SK-N-SH (cell line): Measurements from ENCODE around the gene PLRG1. TPM values are rescaled to one million over a fixed set of nuclear protein-coding genes. Genes with fewer than 3 reads are reported as not detected.

ENCODE experiments used
- CTCF ChIA-PET: fragments of 300-600, 350-600 bp; formaldehyde crosslinking; extraction: SDS; loops from one replicate; lab custom pipeline; 2021; lab: Yijun Ruan, JAX
- POLR2A ChIA-PET: fragments of 350-600 bp; sonication (Branson Sonifier 250); formaldehyde crosslinking; extraction: SDS; loops from one replicate; lab custom pipeline; 2020; ENCODE audit warnings: antibody characterized with exemption, inconsistent platforms; lab: Yijun Ruan, JAX
- DNase-seq: peaks from one replicate; pipeline ENCODE4 v3.0.0; 2012
- H2AFZ ChIP-seq: fragments of 200-600 bp; sonication (generic); 2 replicates; pipeline ENCODE4 v1.8.1; 2016; ENCODE audit warnings: antibody characterized with exemption, mild to moderate bottlenecking, low read depth
- H3F3A ChIP-seq: fragments of 200-600 bp; sonication (generic); replicated peaks from 2 replicates; pipeline ENCODE3; 2016; ENCODE audit warnings: antibody characterized with exemption, mild to moderate bottlenecking; ENCODE audit not compliant: insufficient read depth
- H3K27ac ChIP-seq, 2 experiments: fragments of 200-500 bp in 1 of 2; fragments of 200-600 bp in 1 of 2; sonication (Bioruptor generic) in 1 of 2; sonication (generic), shearing (Covaris generic) in 1 of 2; 2 replicates each; pipeline versions ENCODE4 v1.5.1 to v1.6.1; 2014 to 2016; ENCODE audit warnings: low read depth in 2 of 2, inconsistent platforms in 1 of 2, low read length in 1 of 2, mild to moderate bottlenecking in 1 of 2, mixed read lengths in 1 of 2
- H3K27me3 ChIP-seq: fragments of 200-600 bp; sonication (generic), shearing (Covaris generic); 2 replicates; pipeline ENCODE4 v1.6.1; 2016; ENCODE audit warnings: mixed run types; ENCODE audit not compliant: insufficient read depth
- H3K36me3 ChIP-seq, 2 experiments: fragments of 200-500 bp in 1 of 2; fragments of 200-600 bp in 1 of 2; sonication (Bioruptor generic) in 1 of 2; sonication (generic) in 1 of 2; replicated peaks in 1 of 2; 2 replicates each; pipeline versions ENCODE3 to v1.5.1; 2014 to 2016; ENCODE audit warnings: low read length in 1 of 2, mild to moderate bottlenecking in 1 of 2; ENCODE audit not compliant: insufficient read depth in 2 of 2, control insufficient read depth in 1 of 2
- H3K4me1 ChIP-seq, 2 experiments: fragments of 200-500 bp in 1 of 2; fragments of 200-600 bp in 1 of 2; sonication (Bioruptor generic) in 1 of 2; sonication (generic), shearing (Covaris generic) in 1 of 2; 2 replicates each; pipeline versions ENCODE4 v1.5.1 to v1.6.1; 2014 to 2016; ENCODE audit warnings: low read depth in 1 of 2, low read length in 1 of 2, mixed run types in 1 of 2; ENCODE audit not compliant: insufficient read depth in 2 of 2, control insufficient read depth in 1 of 2
- H3K4me2 ChIP-seq: fragments of 200-600 bp; sonication (generic), shearing (Covaris generic); 2 replicates; pipeline ENCODE4 v1.6.1; 2017; ENCODE audit warnings: mixed run types
- H3K4me3 ChIP-seq, 2 experiments: fragments of 200-500 bp in 1 of 2; fragments of 200-600 bp in 1 of 2; sonication (Bioruptor generic) in 1 of 2; sonication (generic), shearing (Covaris generic) in 1 of 2; 2 replicates each; pipeline versions ENCODE4 v1.5.1 to v1.8.1; 2014 to 2016; ENCODE audit warnings: low read depth in 2 of 2, inconsistent platforms in 1 of 2, low read length in 1 of 2, mild to moderate bottlenecking in 1 of 2, mixed read lengths in 1 of 2, moderate library complexity in 1 of 2
- H3K79me2 ChIP-seq: fragments of 200-600 bp; sonication (generic); 2 replicates; pipeline ENCODE4 v1.8.1; 2017; ENCODE audit warnings: mild to moderate bottlenecking; ENCODE audit not compliant: insufficient read depth
- H3K9ac ChIP-seq: fragments of 200-600 bp; sonication (generic); 2 replicates; pipeline ENCODE4 v1.6.1; 2017; ENCODE audit warnings: mixed run types
- H3K9me2 ChIP-seq: fragments of 200-600 bp; sonication (generic); 2 replicates; pipeline ENCODE4 v1.6.1; 2017; ENCODE audit warnings: mixed run types
- H3K9me3 ChIP-seq: fragments of 200-600 bp; sonication (generic); 2 replicates; pipeline ENCODE4 v1.6.1; 2017; ENCODE audit warnings: mixed run types, mild to moderate bottlenecking, moderate library complexity
- H4K20me1 ChIP-seq: fragments of 200-600 bp; sonication (generic); 2 replicates; pipeline ENCODE4 v1.6.1; 2017; ENCODE audit warnings: mild to moderate bottlenecking, mixed run types; ENCODE audit not compliant: insufficient read depth
- FOSL2 ChIP-seq: IDR thresholded peaks from 2 replicates; pipeline ENCODE4 v1.4.0; 2012; ENCODE audit warnings: low read depth, mild to moderate bottlenecking, moderate library complexity, borderline replicate concordance
- GATA2 ChIP-seq: sonication (generic); formaldehyde crosslinking; IDR thresholded peaks from 2 replicates; pipeline ENCODE4 v1.5.0; 2020; ENCODE audit warnings: mild to moderate bottlenecking, missing genetic modification reagents
- MAX ChIP-seq: IDR thresholded peaks from 2 replicates; pipeline ENCODE4 v1.4.0; 2012; ENCODE audit warnings: low read depth
- REST ChIP-seq: IDR thresholded peaks from 2 replicates; pipeline ENCODE4 v1.6.1; 2012; ENCODE audit warnings: mild to moderate bottlenecking, low read depth, low read length, moderate library complexity
- RXRA ChIP-seq: IDR thresholded peaks from 2 replicates; pipeline ENCODE4 v1.4.0; 2012; ENCODE audit warnings: low read depth, mild to moderate bottlenecking, borderline replicate concordance
- TEAD4 ChIP-seq: IDR thresholded peaks from 2 replicates; pipeline ENCODE4 v1.4.0; 2012; ENCODE audit warnings: mild to moderate bottlenecking, borderline replicate concordance; ENCODE audit not compliant: insufficient read depth
- WGBS: methylation state at CpG from one replicate; pipeline ENCODE4 v1.1.6; 2017; ENCODE audit warnings: low lambda C conversion rate; 5-methylcytosine and 5-hydroxymethylcytosine counted together
- polyA plus RNA-seq, 3 experiments: library from polyadenylated mRNA; depleted of rRNA; stranded (reverse); fragments of >200 nt; gene quantifications; 2 replicates each; pipeline ENCODE4 v1.2.3, GENCODE V29; 2012
- TF ChIP-seq, protein P1 (sequence below): IDR thresholded peaks from 2 replicates; pipeline ENCODE4 v1.4.0; 2012; ENCODE audit warnings: low read depth, borderline replicate concordance
- TF ChIP-seq, protein P2 (sequence below): IDR thresholded peaks from 2 replicates; pipeline ENCODE4 v1.4.0; 2012; ENCODE audit warnings: low read depth, borderline replicate concordance
- TF ChIP-seq, protein P3 (sequence below): fragments of 150-350 bp; IDR thresholded peaks from 2 replicates; pipeline ENCODE4 v1.6.1; 2016; ENCODE audit warnings: mild to moderate bottlenecking, low read depth, low read length

Gene PLRG1
- polyA plus RNA-seq, 1 of the 3 experiments (the other 2 are of a cell fraction), result 64.8 TPM

GRCh38 chr4:154507156-154507555 is 43.0 kb downstream of the PLRG1 start:
- TF ChIP-seq RXRA (no peak), MAX (no peak), GATA2 (CRISPR knock-in tag) (no peak), TEAD4 (no peak), FOSL2 (no peak), REST (no peak)
- TF ChIP-seq, protein P1, sequence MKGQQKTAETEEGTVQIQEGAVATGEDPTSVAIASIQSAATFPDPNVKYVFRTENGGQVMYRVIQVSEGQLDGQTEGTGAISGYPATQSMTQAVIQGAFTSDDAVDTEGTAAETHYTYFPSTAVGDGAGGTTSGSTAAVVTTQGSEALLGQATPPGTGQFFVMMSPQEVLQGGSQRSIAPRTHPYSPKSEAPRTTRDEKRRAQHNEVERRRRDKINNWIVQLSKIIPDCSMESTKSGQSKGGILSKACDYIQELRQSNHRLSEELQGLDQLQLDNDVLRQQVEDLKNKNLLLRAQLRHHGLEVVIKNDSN, result no peak
- TF ChIP-seq, protein P2, sequence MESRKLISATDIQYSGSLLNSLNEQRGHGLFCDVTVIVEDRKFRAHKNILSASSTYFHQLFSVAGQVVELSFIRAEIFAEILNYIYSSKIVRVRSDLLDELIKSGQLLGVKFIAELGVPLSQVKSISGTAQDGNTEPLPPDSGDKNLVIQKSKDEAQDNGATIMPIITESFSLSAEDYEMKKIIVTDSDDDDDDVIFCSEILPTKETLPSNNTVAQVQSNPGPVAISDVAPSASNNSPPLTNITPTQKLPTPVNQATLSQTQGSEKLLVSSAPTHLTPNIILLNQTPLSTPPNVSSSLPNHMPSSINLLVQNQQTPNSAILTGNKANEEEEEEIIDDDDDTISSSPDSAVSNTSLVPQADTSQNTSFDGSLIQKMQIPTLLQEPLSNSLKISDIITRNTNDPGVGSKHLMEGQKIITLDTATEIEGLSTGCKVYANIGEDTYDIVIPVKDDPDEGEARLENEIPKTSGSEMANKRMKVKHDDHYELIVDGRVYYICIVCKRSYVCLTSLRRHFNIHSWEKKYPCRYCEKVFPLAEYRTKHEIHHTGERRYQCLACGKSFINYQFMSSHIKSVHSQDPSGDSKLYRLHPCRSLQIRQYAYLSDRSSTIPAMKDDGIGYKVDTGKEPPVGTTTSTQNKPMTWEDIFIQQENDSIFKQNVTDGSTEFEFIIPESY, result no peak
- TF ChIP-seq, protein P3, sequence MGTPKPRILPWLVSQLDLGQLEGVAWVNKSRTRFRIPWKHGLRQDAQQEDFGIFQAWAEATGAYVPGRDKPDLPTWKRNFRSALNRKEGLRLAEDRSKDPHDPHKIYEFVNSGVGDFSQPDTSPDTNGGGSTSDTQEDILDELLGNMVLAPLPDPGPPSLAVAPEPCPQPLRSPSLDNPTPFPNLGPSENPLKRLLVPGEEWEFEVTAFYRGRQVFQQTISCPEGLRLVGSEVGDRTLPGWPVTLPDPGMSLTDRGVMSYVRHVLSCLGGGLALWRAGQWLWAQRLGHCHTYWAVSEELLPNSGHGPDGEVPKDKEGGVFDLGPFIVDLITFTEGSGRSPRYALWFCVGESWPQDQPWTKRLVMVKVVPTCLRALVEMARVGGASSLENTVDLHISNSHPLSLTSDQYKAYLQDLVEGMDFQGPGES, result no peak
- Histone ChIP-seq H4K20me1 (no peaks in the 10 kb centered on the region), H3K79me2 (no peaks in the 10 kb centered on the region), H2AFZ (no peak overlapping the region), H3K27ac (no peak overlapping the region), H3K9me2 (no peaks in the 10 kb centered on the region), H3K36me3 (no peaks in the 10 kb centered on the region), H3K4me3 (no peak overlapping the region), H3K27me3 (peaks cover 43% of the 10 kb centered on the region; the same call in 1 of the 2 replicates), H3F3A (no peaks in the 10 kb centered on the region), H3K9me3 (no peaks in the 10 kb centered on the region), H3K9ac (no peak overlapping the region), H3K4me2 (no peak overlapping the region), H3K4me1 (no peaks in the 10 kb centered on the region)
- WGBS, result 11% methylated on average over 3 of the region's 3 CpGs
- no peak for DNase-seq
- ChIA-PET CTCF (interaction anchor here (0.8 to 2.5 kb wide), 12 partner anchors 9 to 216 kb away, joined by 3 to 20 read pairs (median 4); no protein-coding TSS in a partner anchor), POLR2A (no interaction called here)
